GM23248 (cell line): ENCODE measurements around the gene ASTN1.

ENCODE experiments used
- EZH2 ChIP-seq: fragments of 200-600 bp; sonication (generic); IDR thresholded peaks from 2 replicates; pipeline ENCODE4 v1.6.1; 2018; ENCODE audit warnings: antibody characterized with exemption, mild to moderate bottlenecking; ENCODE audit not compliant: insufficient read depth, poor library complexity, severe bottlenecking
- EZH2phosphoT487 ChIP-seq: fragments of 200-600 bp; sonication (generic); IDR thresholded peaks from 2 replicates; pipeline ENCODE4 v1.6.1; 2018; ENCODE audit warnings: antibody characterized with exemption, moderate library complexity, mild to moderate bottlenecking, low read depth; ENCODE audit not compliant: insufficient read depth

- TF ChIP-seq EZH2 (no peak), EZH2phosphoT487 (no peak)
Observed at GRCh38 chr1:177069490-177069889, 95.0 kb downstream of the ASTN1 start.
